GM12875 (cell line): Measurements from ENCODE around the gene ENTR1.

Experiments used
- H3K4me3 ChIP-seq: one replicate; pipeline ENCODE4 v1.5.1; 2011; ENCODE audit warnings: low read depth, low read length, control low read depth
- CTCF ChIP-seq: IDR thresholded peaks from 2 replicates; pipeline ENCODE4 v1.5.1; 2011; ENCODE audit warnings: low read depth, mild to moderate bottlenecking, control low read depth, inconsistent platforms, low read length, moderate library complexity, borderline replicate concordance; ENCODE audit not compliant: insufficient read depth

The ENTR1 gene

GRCh38 chr9:136453326-136453725 is 42.9 kb upstream of the ENTR1 start:
- H3K4me3 ChIP-seq: no peak overlapping the region
- no peak for TF ChIP-seq CTCF

GRCh38 chr9:136451221-136451877 is 40.9 kb upstream of the ENTR1 start:
- H3K4me3 ChIP-seq: no peak overlapping the region
- no peak for TF ChIP-seq CTCF

- H3K4me3 ChIP-seq: no peak overlapping the region
- no peak for TF ChIP-seq CTCF
These were observed 38.2 kb upstream of the ENTR1 start for GRCh38 chr9:136448655-136449054.

GRCh38 chr9:136447173-136447778 is 36.9 kb upstream of the ENTR1 start:
- TF ChIP-seq CTCF: no peak
- no peak overlapping the region for H3K4me3 ChIP-seq

- TF ChIP-seq CTCF: no peak
- no peak overlapping the region for H3K4me3 ChIP-seq
These were observed 35.4 kb upstream of the ENTR1 start for GRCh38 chr9:136445799-136446198.

- no peak overlapping the region for H3K4me3 ChIP-seq
- no peak for TF ChIP-seq CTCF
These were observed 33.7 kb upstream of the ENTR1 start for GRCh38 chr9:136444102-136444501.

GRCh38 chr9:136443687-136444086 is 33.3 kb upstream of the ENTR1 start:
- H3K4me3 ChIP-seq: no peak overlapping the region
- no peak for TF ChIP-seq CTCF
